ENCODE measurements around the gene NAXE.
"Not testable (repeated sequence)": the region's sequence is repeated elsewhere in the genome, so short reads cannot be mapped to it uniquely, and the experiment has no call there.

Gene NAXE

GRCh38 chr1:156591432-156592157 is at the start of gene NAXE:
NAXE (plus strand) TSS chr1:156591776; CDS start chr1:156591805, 29 bp downstream.
- peak within 1 kb of the TSS; percentile 81 for H3K4me3 ChIP-seq (ENCODE audit: low read length)
- TF ChIP-seq ZNF274 (IDR thresholded peaks at IDR 0.05; ENCODE audit: low read depth, low read length) = no peak

GRCh38 chr1:156543066-156543465 is 48.5 kb upstream of the NAXE start:
- TF ChIP-seq ZNF274 (IDR thresholded peaks at IDR 0.05; ENCODE audit: low read depth, low read length) = no peak
- no peak overlapping the region for H3K4me3 ChIP-seq (ENCODE audit: low read length)

GRCh38 chr1:156544592-156545102 is 46.9 kb upstream of the NAXE start:
- H3K4me3 ChIP-seq (ENCODE audit: low read length) = no peak overlapping the region
- no peak for TF ChIP-seq ZNF274 (IDR thresholded peaks at IDR 0.05; ENCODE audit: low read depth, low read length)

GRCh38 chr1:156546267-156546666 is 45.3 kb upstream of the NAXE start:
- H3K4me3 ChIP-seq (ENCODE audit: low read length) = no peak overlapping the region
- no peak for TF ChIP-seq ZNF274 (IDR thresholded peaks at IDR 0.05; ENCODE audit: low read depth, low read length)

- TF ChIP-seq ZNF274 (IDR thresholded peaks at IDR 0.05; ENCODE audit: low read depth, low read length) = no peak
- no peak overlapping the region for H3K4me3 ChIP-seq (ENCODE audit: low read length)
These were observed 44.1 kb upstream of the NAXE start for GRCh38 chr1:156547434-156547833.

- no peak for TF ChIP-seq ZNF274 (IDR thresholded peaks at IDR 0.05; ENCODE audit: low read depth, low read length)
- no peak overlapping the region for H3K4me3 ChIP-seq (ENCODE audit: low read length)
These were observed 43.6 kb upstream of the NAXE start for GRCh38 chr1:156547982-156548381.

- no peak overlapping the region for H3K4me3 ChIP-seq (ENCODE audit: low read length)
- TF ChIP-seq ZNF274 (IDR thresholded peaks at IDR 0.05; ENCODE audit: low read depth, low read length) = no peak
These were observed 42.2 kb upstream of the NAXE start for GRCh38 chr1:156549390-156549789.

- no peak overlapping the region for H3K4me3 ChIP-seq (ENCODE audit: low read length)
- no peak for TF ChIP-seq ZNF274 (IDR thresholded peaks at IDR 0.05; ENCODE audit: low read depth, low read length)
These were observed 41.7 kb upstream of the NAXE start for GRCh38 chr1:156549831-156550230.

- no peak for TF ChIP-seq ZNF274 (IDR thresholded peaks at IDR 0.05; ENCODE audit: low read depth, low read length)
- H3K4me3 ChIP-seq (ENCODE audit: low read length) = no peak overlapping the region
These were observed 41.2 kb upstream of the NAXE start for GRCh38 chr1:156550346-156550745.

GRCh38 chr1:156551066-156551643 is 40.4 kb upstream of the NAXE start:
- no peak overlapping the region for H3K4me3 ChIP-seq (ENCODE audit: low read length)
- TF ChIP-seq ZNF274 (IDR thresholded peaks at IDR 0.05; ENCODE audit: low read depth, low read length) = no peak

GRCh38 chr1:156551869-156552268 is 39.7 kb upstream of the NAXE start:
- TF ChIP-seq ZNF274 (IDR thresholded peaks at IDR 0.05; ENCODE audit: low read depth, low read length) = no peak
- H3K4me3 ChIP-seq (ENCODE audit: low read length) = no peak overlapping the region

- no peak overlapping the region for H3K4me3 ChIP-seq (ENCODE audit: low read length)
- no peak for TF ChIP-seq ZNF274 (IDR thresholded peaks at IDR 0.05; ENCODE audit: low read depth, low read length)
These were observed 39.1 kb upstream of the NAXE start for GRCh38 chr1:156552518-156552917.

- not testable (repeated sequence) for H3K4me3 ChIP-seq (ENCODE audit: low read length)
These were observed 38.6 kb upstream of the NAXE start for GRCh38 chr1:156552937-156553336.

GRCh38 chr1:156553860-156554485 is 37.6 kb upstream of the NAXE start:
- TF ChIP-seq ZNF274 (IDR thresholded peaks at IDR 0.05; ENCODE audit: low read depth, low read length) = no peak

GRCh38 chr1:156554971-156555370 is 36.6 kb upstream of the NAXE start:
- TF ChIP-seq ZNF274 (IDR thresholded peaks at IDR 0.05; ENCODE audit: low read depth, low read length) = no peak

More at GRCh38 chr1:156553860-156554485, 37.6 kb upstream of the NAXE start:
- H3K4me3 ChIP-seq (ENCODE audit: low read length) = no peak overlapping the region

More at GRCh38 chr1:156554971-156555370, 36.6 kb upstream of the NAXE start:
- no peak overlapping the region for H3K4me3 ChIP-seq (ENCODE audit: low read length)
